HG02763 (cell line): ENCODE data around the gene WHRN.

Source experiments
- ATAC-seq: cut with Tn5 transposase; IDR thresholded peaks from one replicate; pipeline ENCODE4 v1.9.1; 2021; ENCODE audit warnings: mild to moderate bottlenecking, moderate library complexity; ENCODE audit not compliant: unreplicated experiment

The WHRN gene

DNA sequence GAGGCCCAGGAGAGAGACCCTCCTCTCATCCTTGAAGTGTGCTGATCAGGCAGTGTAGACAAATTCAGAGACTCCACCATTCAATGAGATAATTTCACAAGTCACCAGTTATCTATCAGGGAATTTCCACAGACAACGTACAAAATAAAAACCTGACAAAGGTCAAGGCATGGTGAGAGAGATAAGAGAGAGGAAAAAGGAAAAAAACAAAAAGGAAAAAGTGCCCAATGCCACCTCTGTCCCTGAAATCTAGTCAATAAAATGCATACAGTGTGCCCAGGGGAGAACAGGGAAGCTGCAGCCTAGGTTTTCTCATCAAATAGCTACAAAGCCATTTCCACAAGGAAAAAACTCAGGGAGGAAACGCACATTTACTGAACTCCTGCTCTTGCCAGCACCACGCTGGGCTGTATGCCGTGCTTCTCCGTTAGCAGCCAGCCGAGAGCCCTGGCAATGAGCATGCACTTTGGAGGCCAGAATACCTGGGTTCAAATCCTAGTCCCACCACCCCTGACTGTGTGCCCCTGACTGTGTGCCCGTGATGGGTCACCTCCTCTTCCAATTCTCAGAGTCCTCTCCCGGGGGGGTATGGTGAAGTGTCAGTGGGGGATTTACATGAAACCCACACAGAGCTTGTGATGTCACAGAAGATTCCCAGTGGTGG is 11.6 kb downstream of the WHRN start:
- no peak for ATAC-seq

DNA sequence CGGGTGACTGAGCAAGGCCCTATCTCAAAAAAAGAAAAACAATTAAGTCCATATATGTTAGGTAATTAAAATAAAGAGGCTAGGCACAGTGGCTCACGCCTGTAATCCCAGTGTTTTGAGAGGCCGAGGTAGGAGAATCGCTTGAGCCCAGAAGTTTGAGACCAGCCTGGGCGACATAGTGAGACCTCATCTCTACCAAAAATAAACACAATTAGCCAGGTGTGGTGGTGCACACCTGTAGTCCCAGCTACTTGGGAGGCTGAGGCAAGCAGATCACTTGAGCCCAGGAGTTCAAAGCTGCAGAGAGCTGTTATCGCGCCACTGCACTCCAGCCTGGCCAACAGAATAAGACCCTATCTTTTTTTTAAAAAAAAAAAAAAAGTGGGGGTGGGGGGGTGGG is 12.3 kb downstream of the WHRN start:
- ATAC-seq = no peak

DNA sequence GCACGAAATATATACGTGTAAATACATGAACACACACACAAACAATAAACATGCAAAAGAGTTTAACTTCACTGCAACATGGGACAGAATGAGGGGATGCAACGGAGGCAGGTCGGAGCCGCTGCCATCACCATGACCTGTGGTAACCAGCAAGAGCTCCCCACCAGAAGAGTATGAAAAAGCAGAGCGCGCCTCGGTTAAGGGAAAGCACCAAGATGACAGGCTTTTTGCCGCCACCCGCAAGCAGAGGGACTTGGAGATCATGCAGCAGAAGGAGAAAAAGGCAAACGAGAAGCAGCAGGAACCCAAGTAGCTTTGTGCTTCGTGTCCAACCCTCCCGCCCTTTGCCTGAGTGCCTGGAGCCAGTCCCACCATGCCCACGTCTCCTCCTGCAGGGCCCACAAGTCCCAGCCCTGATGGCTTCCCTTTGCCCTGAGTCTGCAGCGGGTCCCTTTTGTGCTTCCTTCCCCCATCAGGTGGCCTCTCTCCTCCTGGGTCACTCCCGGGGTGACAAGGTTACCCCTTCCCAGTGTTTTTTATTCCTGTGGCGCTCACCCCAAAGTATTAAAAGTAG is 13.8 kb downstream of the WHRN start:
- no peak for ATAC-seq

DNA sequence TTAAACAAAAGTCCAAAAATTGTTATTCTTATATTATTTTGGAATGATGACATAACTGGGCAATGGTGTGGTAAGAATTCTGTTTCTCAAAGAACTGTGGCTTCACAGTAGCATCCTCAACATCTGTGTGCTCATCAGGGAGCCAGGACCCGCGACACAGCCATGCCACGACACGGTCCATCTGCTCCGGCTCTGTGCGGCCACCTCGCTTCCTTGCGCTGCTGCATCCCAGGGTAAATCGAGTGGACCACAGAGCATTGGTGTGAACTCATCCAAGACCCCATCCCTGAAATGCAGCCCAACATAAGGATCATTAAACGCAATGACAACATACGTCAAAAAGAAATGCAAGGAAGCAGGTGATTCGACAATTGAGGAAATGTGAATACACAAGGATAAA is 15.3 kb downstream of the WHRN start:
- ATAC-seq = no peak

DNA sequence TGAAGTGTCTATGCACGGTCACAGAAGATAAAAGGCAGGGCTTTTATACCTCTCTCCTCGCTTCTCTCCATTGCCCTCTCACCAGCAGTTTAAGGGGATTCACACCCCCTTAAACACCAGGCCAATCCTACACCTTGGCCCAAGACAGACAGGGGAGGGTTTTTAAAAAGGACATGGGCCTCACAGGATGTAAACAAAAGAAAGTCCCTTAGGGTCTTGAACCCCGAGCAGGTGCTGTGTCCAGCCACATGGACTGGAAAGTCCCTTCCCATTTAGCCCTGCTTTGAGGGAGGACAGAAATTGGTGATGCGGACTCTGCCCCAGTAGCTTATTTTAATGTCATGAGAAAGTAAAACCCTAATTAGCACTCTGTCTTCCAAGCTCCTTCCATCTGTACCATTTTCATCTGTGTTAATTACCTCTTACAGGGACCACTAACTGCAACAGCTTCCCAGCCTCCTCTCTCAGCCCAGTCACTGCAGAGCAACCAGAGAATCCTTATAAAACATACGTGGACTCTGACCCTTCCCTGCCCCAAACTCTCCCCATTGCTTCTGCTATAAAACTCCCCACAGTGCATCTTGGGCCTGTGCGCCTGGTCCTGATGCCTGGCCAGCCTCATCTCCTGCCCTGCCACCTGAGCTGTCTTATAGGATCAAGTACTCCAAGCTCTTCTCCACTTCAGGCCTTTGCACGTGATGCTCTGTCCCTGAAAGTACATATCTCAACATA is 16.7 kb downstream of the WHRN start:
- no peak for ATAC-seq

DNA sequence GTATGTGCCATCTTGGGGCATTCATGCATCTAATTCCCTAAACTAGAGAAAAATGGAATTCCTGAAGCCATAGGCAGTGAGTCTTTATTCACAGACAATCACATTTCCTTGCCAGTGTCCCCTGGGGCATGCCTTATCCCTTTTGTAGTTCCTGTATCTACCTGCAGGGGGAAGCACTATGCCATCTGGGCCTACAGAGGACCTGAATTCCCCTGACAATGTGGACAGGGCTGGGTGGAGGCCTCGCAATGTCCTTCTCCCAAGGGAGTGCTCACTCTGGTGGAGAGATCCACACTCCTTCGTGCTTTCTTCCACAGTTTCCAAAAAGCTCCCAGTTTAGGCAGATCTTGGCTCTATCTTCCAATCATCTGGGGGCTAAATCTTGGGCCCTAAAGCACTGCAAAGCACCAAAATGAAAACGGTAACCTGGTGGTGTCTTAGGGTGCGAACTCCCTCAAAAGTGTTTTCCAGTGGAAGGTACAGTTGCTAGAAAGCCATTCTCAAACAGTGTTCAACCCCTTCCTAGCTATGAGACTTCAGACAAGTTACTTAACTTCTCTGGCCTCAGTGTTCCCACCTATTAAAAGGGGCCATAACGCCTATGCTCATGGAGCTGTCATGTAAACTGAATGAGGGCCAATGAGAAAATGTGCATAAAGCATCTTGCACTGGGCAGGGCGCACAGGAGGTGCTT is 17.5 kb downstream of the WHRN start:
- peak; percentile 64 for ATAC-seq

DNA sequence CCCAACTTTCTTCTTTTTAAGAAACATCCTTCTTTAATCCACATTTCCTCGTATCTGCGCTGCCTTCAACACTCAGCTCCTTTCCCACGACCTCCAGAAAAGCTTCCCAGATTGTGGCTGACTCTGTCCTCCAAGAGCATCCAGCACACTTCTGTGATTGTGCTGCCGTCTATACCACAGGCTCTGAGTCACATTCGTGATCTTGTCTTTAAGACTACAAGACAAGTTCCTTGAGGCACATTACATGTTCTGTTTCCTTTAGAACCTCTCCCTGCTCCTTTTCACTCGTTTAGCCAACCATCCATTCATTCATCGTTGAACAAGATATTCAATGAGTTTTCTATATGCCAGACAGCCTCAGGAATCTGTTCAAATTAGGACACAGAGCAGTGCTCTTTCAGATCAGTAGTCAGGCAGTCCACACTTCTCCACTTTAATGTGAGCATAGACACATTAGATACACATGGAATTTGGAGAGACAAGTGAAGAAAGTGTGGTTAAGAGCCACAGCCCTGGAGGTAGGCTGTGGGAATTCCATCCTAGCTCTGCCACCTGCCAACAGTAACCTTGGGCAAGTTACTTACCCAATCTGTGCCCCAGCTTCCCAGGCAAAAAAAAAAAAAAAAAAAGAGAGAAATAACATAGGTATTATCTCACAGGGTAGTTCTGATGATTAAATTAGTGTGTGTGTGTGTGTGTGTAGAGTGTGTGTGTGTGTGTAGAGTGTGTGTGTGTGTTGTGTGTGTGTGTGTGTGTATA is 18.9 kb downstream of the WHRN start:
- ATAC-seq = no peak

DNA sequence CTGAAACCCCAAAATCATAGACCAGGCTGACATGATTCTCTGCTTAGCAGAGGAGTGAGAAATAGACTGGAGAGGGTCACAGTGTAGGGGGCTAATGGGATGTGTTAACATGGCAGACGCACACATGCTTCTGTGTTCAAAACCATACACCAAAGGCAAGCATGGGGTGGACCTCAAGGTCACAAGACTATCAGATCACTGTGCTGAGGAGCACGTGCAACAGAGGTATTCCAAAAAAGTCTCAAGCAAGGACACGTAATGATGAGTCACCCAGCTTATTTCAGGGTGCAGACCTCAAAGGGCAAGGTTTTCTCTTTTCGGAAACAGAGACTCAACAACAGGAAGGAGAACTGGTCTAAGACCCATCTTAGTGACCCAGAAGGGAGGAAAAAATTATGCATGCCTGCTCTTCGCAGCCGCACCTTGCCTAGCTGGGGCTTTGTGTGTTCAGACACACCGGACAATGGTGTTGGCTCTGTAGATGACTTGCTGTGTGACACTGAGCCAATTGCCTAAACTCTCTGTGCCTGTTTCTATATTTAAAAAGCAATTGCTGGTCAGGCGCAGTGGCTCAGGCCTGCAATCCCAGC is 20.3 kb downstream of the WHRN start:
- ATAC-seq = peak; percentile 50

DNA sequence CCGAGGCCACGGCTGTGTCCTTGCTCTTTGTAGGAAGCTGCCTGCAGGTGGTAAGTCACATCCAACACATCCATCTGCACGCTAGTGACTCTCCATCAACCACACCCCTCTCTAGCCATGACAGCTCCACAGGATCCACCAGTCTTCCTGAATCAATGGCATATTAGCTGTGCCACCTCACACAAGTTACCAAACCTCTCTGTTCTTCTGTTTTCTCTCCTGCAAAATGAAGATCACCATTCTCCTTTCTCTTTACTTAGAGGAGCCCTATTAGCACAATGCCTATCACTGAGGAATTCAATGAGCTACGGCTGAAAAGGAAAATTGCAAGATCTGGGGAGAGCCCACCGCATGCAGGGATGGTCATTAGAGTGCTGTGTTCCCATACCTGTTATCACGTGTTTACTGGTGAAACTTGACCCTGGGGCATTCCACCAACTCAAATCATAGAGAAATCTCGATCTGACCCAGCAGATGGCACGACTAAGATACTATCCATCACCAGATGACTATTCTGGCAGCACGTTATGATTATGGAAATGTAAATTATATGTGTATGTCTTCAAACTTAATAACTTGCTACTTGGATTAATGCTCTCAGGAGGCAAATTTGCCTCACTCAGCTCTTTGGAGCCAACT is 20.9 kb downstream of the WHRN start:
- ATAC-seq = no peak

DNA sequence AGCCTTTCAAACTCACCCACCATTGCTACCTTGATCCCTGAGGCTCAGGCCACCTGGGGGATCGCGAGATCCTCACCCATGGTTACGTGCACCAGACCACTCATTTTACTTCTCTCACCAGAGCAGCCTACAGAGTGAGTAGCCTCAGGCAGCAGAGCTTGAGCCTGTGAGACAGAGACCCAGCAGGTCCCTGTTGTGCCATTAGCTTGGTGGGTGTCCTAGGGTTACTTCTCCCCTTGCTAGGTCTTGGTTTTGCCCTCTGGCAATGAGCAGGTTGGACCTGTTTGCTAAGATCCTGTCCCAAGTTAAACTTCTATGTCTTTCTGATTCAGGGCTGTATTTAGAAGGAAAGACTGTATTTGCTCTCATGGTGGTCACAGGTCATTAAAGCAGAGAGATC is 21.8 kb downstream of the WHRN start:
- ATAC-seq = no peak

DNA sequence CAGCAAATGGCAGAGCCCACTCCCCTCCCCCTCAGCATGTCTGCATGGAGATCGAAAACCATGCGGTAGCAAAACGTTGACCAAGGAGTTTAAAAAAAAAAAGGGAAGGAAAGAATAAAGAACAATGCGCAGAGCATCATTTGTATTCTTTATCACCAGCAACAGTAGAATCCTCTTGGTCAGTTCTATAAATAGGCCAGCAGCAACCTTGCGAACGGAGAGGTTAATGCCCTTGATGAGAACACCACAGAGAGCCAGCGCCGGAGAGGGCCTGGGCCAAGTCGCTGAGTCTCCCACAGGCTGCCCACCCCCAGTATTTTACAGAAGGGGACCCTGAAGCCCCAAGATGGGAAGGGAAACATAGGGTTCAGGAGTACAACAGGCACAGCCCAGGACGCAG is 22.7 kb downstream of the WHRN start:
- ATAC-seq = no peak

DNA sequence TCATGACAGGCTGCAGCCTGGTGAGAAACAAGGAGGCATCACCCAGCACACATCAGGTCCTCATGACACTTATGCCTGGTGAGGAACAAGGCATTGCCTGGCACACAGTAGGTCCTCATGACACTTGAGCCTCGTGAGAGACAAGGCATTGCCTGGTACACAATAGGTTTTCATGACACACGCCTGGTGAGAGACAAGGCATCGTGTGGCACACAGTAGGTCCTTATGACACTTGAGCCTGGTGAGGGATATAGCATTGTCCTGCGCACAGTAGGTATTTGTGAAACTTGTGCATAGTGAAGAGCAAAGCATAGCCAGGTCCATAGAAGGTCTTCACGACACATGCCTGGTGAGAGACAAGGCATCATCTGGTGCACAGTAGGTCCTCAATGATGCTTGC is 23.5 kb downstream of the WHRN start:
- ATAC-seq = no peak

DNA sequence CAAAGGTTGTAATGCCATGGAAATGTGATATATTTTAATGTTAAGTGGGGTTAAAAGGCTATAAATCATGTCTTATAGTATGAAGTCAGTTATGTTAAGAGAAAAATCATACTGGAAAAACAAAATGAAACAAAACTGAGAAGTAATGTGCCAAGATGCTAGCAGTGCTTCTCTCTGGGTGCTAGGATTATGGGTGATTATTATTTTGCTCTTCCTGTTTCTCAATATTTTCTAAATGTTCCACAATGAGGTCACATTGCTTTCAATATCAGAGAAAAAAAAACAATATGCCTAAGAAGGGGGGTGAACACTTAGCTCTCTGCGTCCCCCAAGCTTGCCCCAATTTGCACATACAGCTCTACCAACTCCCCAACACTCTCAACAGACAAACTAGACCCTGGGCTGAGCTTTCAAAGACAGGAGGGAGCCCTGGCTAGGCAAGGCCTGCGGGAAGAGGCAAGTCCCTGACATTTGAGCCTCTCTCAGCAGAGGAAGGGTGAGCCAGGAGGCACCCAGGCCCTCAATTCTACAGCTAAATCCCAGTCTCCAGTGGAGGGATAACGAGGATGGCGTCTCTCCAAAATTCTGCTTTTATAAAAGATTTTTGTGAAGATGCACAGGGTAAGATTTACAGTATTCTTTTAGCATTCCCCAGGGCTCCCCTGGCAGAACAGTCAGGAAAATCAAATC is 24.4 kb downstream of the WHRN start:
- no peak for ATAC-seq

DNA sequence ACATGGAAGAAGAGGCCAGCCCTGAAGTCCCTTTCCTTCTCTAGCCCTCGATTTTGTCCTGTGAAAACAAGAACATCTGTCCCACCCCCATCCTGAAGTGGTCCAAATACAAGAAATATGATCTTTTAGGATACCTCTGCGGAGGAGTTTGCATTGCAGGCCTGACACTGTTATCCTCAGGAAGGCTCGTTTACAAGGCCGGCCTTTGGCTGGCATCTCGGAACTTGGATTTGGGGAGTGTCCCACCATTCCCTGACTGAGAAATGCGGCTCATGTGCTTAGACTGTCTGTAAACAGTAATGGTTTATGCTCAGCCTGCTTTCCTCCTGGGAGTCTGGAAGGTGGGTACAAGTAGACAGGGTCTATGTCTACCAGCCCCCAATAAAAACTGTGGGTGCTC is 26.4 kb downstream of the WHRN start:
- no peak for ATAC-seq

DNA sequence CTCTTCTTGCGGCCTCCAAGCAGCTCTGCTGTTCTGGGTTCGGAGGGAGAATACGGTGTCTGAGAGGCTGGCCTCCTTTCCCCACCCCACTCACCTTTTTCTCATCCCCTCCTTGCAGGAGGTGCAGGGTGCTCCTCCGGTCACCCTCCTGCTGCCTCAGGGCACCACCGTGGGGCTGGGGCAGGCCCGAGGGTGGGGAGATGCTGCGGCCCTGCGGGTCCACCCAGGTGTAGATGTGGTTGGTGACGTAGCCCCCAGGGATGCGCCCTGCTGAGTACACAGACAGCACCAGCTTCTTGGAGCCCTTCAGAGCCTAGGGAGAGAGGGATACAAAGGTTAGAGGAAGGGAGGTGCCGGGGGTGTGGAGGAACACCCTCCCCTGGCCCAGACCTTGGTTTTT is 26.8 kb downstream of the WHRN start:
- no peak for ATAC-seq

DNA sequence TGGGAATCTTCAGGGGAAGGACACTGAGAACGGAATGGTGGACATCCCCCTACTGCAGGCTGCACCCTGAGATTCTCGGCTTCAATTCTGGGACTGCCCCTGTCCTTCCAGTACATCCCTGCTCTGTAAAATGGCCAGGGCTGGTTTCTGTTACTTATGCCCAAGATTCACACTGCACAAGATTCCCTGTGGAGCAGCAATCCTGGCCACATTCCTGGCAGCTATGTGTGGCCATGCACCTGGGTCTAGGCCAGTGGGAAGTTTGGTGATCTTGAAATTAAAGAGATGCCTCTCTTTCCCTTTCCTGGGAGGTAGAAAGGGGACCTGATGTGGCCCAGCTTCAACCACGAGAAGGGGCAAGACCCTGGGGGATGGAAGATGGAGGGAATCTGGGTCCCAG is 27.6 kb downstream of the WHRN start:
- ATAC-seq = no peak

DNA sequence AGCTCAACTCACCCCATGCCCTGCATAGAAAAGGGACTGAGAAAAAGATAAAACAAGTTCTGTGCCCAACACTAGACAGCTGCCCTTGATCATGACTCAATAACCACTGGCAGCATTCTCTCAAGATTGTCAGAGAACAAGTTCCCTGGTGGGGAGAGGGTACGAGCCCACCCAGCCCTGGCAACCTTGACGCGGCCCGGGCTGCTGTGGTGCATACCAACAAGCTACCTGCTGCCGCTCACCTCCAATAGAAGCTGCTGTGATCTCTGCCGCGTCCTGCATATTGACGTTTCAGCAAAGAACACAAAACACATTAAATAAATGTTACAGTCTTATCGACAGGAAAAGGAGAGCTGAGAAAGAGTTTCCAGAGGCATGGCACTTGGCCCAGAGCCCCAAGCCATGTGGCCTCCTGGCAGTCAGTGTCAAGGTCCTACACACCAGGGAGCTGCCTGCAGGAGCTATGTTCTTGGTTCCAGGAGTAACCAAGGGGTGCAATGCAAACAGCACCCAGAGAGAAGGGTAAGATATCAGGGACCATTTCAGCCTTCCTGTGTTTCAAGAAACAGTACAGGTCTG is 28.3 kb downstream of the WHRN start:
- ATAC-seq = no peak

DNA sequence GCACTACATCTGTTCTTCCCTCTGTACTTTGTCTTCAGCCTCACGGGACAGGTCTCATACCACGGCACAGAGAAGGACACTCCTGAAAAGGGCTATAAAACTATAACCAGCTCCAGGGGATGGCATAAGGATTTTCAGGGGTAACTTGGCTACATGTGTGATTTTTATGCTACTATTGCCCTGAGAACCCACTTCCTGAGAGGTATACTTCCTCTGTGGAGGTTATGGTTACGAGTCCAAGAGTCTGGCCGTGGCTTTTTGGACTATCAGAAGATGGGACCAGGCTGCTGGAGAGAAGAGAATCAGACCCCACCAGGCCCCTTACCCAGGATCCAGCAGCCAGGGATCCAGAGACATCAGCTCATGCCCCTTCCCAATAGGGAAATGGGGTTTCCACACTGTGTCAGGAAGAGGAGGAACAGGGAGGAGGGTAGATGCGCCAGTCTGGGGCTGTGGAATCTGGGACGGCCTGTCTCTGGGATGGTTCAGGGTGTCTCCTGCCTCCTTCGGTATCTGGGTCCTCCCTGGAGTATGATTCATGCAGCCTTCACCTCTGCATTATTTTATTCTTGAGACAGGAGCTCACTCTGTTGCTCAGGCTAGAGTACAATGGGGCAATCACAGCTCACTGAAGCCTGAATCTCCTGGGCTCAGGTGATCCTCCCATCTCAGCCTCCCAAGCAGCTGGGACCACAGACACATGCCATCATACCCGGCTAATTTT is 29.7 kb downstream of the WHRN start:
- no peak for ATAC-seq

DNA sequence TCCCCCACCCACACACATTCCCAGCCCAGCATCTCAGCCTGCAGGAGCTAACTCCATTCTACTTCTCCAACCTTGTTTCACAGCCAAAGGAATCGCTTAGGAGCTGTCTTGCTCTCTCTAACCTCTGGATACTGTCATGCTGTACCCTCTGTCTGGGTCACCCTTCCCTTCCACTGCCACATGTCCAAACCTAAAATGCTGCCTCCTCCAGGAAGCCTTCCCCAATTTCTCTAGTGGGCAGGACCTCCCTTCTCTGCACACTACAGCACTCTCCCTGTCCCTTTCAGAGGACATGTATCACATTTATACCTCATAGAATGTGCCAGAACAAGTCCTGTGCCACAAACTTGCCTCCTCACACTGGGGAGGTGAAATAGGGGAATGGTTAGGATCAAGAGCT is 30.8 kb downstream of the WHRN start:
- ATAC-seq = no peak
